ENCODE data around the gene GIMAP5. TPM values are rescaled to one million over a fixed set of nuclear protein-coding genes. Genes with fewer than 3 reads are reported as not detected.

GIMAP5 gene
- total RNA-seq, 8 experiments from 2014 or later: 0.17 to 2.0 (median 0.80) TPM; not detected in 3

GRCh38 chr7:150722431-150722931, 14.7 kb upstream of the GIMAP5 start:
- no peak overlapping the region for H3K27ac ChIP-seq
- 4 to 88% (median 64%) methylated on average over 2 to 12 of the region's 12 CpGs; no CpG with 5 or more reads in 2 of the 10 experiments for WGBS, 10 experiments
- H3K4me3 ChIP-seq: no peak overlapping the region
- ATAC-seq (replicated peaks in 6 of 8): peak in 1 of 8 experiments; percentile 22
- in situ Hi-C loops (cut with MboI; ENCODE audit: low pct_unique_long_range_greater_than_20kb in 2 of 9, low sequenced_read_pairs in 9 of 9, unreplicated experiment in 9 of 9): no loop called here
- H3K4me1 ChIP-seq (replicated peaks in 1 of 2): no peaks in the 10 kb centered on the region

GRCh38 chr7:150723467-150723866, 13.8 kb upstream of the GIMAP5 start:
- ATAC-seq (replicated peaks in 6 of 8): no peak
- 0 to 90% (median 67%) methylated on average over 1 of the region's 1 CpG; no CpG with 5 or more reads in 1 of the 10 experiments for WGBS, 10 experiments
- Histone ChIP-seq H3K27ac (no peak overlapping the region), H3K4me3 (no peak overlapping the region), H3K4me1 (replicated peaks in 1 of 2) (no peaks in the 10 kb centered on the region)
- in situ Hi-C loops (cut with MboI; ENCODE audit: low pct_unique_long_range_greater_than_20kb in 2 of 9, low sequenced_read_pairs in 9 of 9, unreplicated experiment in 9 of 9): no loop called here

- in situ Hi-C loops (cut with MboI; ENCODE audit: low pct_unique_long_range_greater_than_20kb in 2 of 9, low sequenced_read_pairs in 9 of 9, unreplicated experiment in 9 of 9): no loop called here
- Histone ChIP-seq H3K27ac (no peak overlapping the region), H3K4me3 (no peak overlapping the region), H3K4me1 (replicated peaks in 1 of 2) (no peaks in the 10 kb centered on the region)
- WGBS, 10 experiments: 0 to 62% (median 30%) methylated on average over 1 to 3 of the region's 3 CpGs
- no peak for ATAC-seq (replicated peaks in 6 of 8)
Observed at GRCh38 chr7:150727381-150727780, 9.8 kb upstream of the GIMAP5 start.

DNA sequence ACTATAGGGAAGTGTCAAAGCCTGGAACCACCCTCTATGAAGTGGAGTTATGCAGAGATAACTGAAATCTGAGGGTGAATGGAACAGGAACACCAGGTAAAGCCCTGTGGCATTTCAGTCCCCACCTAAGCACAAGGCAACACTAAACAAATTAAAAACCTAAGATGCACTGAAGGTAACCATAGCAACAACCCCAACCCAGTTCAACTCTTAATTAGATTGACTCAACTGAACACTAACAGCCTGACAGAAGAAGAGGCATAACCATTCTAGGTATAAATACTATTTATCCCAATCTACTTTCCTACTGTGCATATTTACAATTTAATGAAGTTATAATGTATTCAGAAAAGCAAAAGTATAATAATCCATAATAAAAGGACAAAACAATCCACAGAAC, 9.2 kb upstream of the GIMAP5 start:
- in situ Hi-C loops (cut with MboI; ENCODE audit: low pct_unique_long_range_greater_than_20kb in 2 of 9, low sequenced_read_pairs in 9 of 9, unreplicated experiment in 9 of 9): no loop called here
- Histone ChIP-seq H3K4me1 (replicated peaks in 1 of 2) (no peaks in the 10 kb centered on the region), H3K4me3 (no peak overlapping the region), H3K27ac (no peak overlapping the region)
- no peak for ATAC-seq (replicated peaks in 6 of 8)

DNA sequence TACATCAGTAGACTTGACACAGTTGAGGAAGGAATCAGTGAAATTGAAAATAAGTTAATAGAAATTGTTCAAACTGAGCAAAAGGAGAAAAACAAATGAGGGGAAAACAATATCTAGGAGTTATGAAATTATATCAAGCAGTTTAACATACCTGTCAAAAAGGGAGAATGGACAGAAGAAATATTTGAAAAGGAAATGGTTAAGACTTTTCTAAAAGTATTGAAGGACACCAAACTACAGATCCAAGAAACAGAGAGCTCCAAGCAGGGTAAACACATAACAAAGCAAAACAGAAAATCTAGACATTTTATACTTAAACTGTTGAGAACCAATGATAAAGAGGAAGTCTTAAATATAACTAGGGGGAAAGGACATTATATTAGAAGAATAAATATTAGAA, 8.6 kb upstream of the GIMAP5 start:
- in situ Hi-C loops (cut with MboI; ENCODE audit: low pct_unique_long_range_greater_than_20kb in 2 of 9, low sequenced_read_pairs in 9 of 9, unreplicated experiment in 9 of 9): no loop called here
- Histone ChIP-seq H3K4me1 (replicated peaks in 1 of 2) (no peaks in the 10 kb centered on the region), H3K4me3 (no peak overlapping the region), H3K27ac (no peak overlapping the region)
- ATAC-seq (replicated peaks in 6 of 8): no peak

DNA sequence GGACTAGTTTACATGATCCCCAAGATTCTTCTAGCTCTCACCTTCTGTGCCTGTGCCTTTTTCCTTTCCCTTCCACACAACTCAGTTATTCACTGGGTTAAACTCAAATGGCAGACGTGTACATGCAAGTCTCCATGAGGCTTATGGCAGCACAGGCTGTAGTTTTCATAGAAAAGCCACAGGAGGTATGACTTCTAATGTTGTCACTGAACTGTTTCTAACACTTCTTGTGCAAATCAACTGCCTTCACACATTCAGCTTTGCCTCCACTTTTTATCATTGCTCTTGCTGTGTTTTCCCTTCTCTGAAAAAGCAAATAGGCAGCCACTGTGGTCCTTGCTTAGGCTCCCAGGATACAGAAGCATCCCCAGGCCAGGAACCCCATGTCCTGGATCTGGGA, 5.3 kb upstream of the GIMAP5 start:
- H3K4me3 ChIP-seq: no peak overlapping the region
- H3K4me1 ChIP-seq (replicated peaks in 1 of 2): peaks cover 0 to 9% of the 10 kb centered on the region in 2 donors
- WGBS, 10 experiments: 0 to 60% (median 44%) methylated on average over 1 of the region's 1 CpG; no CpG with 5 or more reads in 6 of the 10 experiments
- no peak for ATAC-seq (replicated peaks in 6 of 8)
- in situ Hi-C loops (cut with MboI; ENCODE audit: low pct_unique_long_range_greater_than_20kb in 2 of 9, low sequenced_read_pairs in 9 of 9, unreplicated experiment in 9 of 9): no loop called here
- no peak overlapping the region for H3K27ac ChIP-seq

GRCh38 chr7:150732786-150733481, 4.3 kb upstream of the GIMAP5 start:
- no peak overlapping the region for H3K27ac ChIP-seq
- H3K4me1 ChIP-seq (replicated peaks in 1 of 2): peaks cover 0 to 9% of the 10 kb centered on the region in 2 donors
- in situ Hi-C loops (cut with MboI; ENCODE audit: low pct_unique_long_range_greater_than_20kb in 2 of 9, low sequenced_read_pairs in 9 of 9, unreplicated experiment in 9 of 9): no loop called here
- no peak for ATAC-seq (replicated peaks in 6 of 8)
- H3K4me3 ChIP-seq: no peak overlapping the region
- WGBS, 10 experiments: 0 to 93% (median 66%) methylated on average over 1 to 5 of the region's 5 CpGs

- Histone ChIP-seq H3K27ac (no peak overlapping the region), H3K4me3 (no peak overlapping the region), H3K4me1 (replicated peaks in 1 of 2) (peaks cover 0 to 9% of the 10 kb centered on the region in 2 donors)
- ATAC-seq (replicated peaks in 6 of 8): no peak
- in situ Hi-C loops (cut with MboI; ENCODE audit: low pct_unique_long_range_greater_than_20kb in 2 of 9, low sequenced_read_pairs in 9 of 9, unreplicated experiment in 9 of 9): no loop called here
- WGBS, 10 experiments: 7 to 100% (median 82%) methylated on average over 1 to 5 of the region's 5 CpGs; no CpG with 5 or more reads in 2 of the 10 experiments
Observed at GRCh38 chr7:150733482-150734095, 3.6 kb upstream of the GIMAP5 start.

GRCh38 chr7:150734254-150734653, 3.0 kb upstream of the GIMAP5 start:
- in situ Hi-C loops (cut with MboI; ENCODE audit: low pct_unique_long_range_greater_than_20kb in 2 of 9, low sequenced_read_pairs in 9 of 9, unreplicated experiment in 9 of 9): no loop called here
- Histone ChIP-seq H3K4me1 (replicated peaks in 1 of 2) (peaks cover 0 to 9% of the 10 kb centered on the region in 2 donors), H3K4me3 (no peak overlapping the region), H3K27ac (no peak overlapping the region)
- 57 to 100% (median 93%) methylated on average over 1 to 3 of the region's 3 CpGs; no CpG with 5 or more reads in 7 of the 10 experiments for WGBS, 10 experiments
- no peak for ATAC-seq (replicated peaks in 6 of 8)

- in situ Hi-C loops (cut with MboI; ENCODE audit: low pct_unique_long_range_greater_than_20kb in 2 of 9, low sequenced_read_pairs in 9 of 9, unreplicated experiment in 9 of 9): no loop called here
- Histone ChIP-seq H3K27ac (no peak overlapping the region), H3K4me1 (replicated peaks in 1 of 2) (peaks cover 0 to 9% of the 10 kb centered on the region in 2 donors), H3K4me3 (no peak overlapping the region)
- 0 to 40% (median 11%) methylated on average over 1 to 3 of the region's 3 CpGs for WGBS, 10 experiments
- ATAC-seq (replicated peaks in 6 of 8): peak in 2 of 8 experiments; percentile 47 to 53
Observed at GRCh38 chr7:150735596-150736358, 1.4 kb upstream of the GIMAP5 start.

DNA sequence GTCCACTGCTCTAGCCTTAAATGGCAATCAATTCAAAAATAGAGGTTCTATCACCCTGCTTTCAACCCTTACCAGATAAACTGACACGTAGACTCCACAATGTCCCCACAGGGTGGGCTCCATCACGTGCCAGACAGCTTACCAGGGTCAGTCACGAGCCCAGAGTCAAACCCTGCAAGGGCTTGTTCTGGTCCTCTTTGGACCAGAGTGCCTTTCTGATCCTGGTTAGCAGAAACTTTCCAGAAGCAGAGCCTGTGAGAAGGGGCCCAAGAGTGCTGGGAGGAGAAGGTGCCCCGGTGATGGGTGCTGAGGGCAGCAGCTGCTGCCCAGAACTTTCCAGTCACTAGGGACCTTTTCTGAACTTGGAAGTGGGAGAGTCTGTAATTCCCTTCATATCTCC, 354 bp upstream of the GIMAP5 start:
- in situ Hi-C loops (cut with MboI; ENCODE audit: low pct_unique_long_range_greater_than_20kb in 2 of 9, low sequenced_read_pairs in 9 of 9, unreplicated experiment in 9 of 9): no loop called here
- ATAC-seq (replicated peaks in 6 of 8): no peak

DNA sequence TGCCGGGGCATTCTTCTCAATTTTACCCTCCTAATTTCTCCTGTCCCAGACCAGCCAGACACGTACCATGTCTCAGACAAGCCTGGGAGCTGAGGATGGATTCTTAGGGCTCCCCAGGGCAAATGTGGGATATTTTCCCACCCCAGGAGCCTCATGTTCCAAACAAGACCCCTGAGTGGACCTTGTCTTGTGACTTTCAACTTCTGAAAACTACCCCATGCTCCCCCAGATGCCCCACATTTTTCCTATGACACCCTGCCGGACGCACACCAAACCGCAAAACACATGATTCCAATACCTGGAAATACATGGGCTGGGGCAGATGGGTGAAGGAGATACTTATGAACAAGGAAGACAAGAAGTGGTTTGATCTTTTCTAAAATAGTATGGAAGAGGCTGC, 874 bp downstream of the GIMAP5 start:
- 0 to 100% (median 90%) methylated on average over 1 to 4 of the region's 5 CpGs; no CpG with 5 or more reads in 4 of the 10 experiments for WGBS, 10 experiments
- no peak for ATAC-seq (replicated peaks in 6 of 8)
- H3K4me3 ChIP-seq: no peak overlapping the region
- no peak overlapping the region for H3K27ac ChIP-seq
- in situ Hi-C loops (cut with MboI; ENCODE audit: low pct_unique_long_range_greater_than_20kb in 2 of 9, low sequenced_read_pairs in 9 of 9, unreplicated experiment in 9 of 9): no loop called here
- peaks cover 0 to 9% of the 10 kb centered on the region in 2 donors for H3K4me1 ChIP-seq (replicated peaks in 1 of 2)

More for the DNA sequence above, 354 bp upstream of the GIMAP5 start:
- 0 to 39% (median 0%) methylated on average over 1 to 4 of the region's 4 CpGs; no CpG with 5 or more reads in 7 of the 10 experiments for WGBS, 10 experiments
- Histone ChIP-seq H3K4me1 (replicated peaks in 1 of 2) (peaks cover 0 to 9% of the 10 kb centered on the region in 2 donors), H3K27ac (no peak overlapping the region), H3K4me3 (no peak overlapping the region)

GRCh38 chr7:150738591-150739001, 1.4 kb downstream of the GIMAP5 start:
- H3K4me3 ChIP-seq: no peak overlapping the region
- in situ Hi-C loops (cut with MboI; ENCODE audit: low pct_unique_long_range_greater_than_20kb in 2 of 9, low sequenced_read_pairs in 9 of 9, unreplicated experiment in 9 of 9): no loop called here
- H3K27ac ChIP-seq: no peak overlapping the region
- ATAC-seq (replicated peaks in 6 of 8): no peak
- peaks cover 0 to 9% of the 10 kb centered on the region in 2 donors for H3K4me1 ChIP-seq (replicated peaks in 1 of 2)
- WGBS, 10 experiments: 25 to 94% (median 51%) methylated on average over 2 to 5 of the region's 5 CpGs; no CpG with 5 or more reads in 2 of the 10 experiments

Measured in motor neuron (in vitro differentiated cells).